Natural killer cell (primary cell): ENCODE data around the gene RRBP1. TPM values are rescaled to one million over a fixed set of nuclear protein-coding genes. Genes with fewer than 3 reads are reported as not detected.
A peak's percentile ranks its signal among the peaks of the same experiment; 100 is the strongest.

Experiments
- ATAC-seq, 3 donors: fragments of 150-1000 bp in 2 of 3; fragments of 200-7000 bp in 1 of 3; cut with Tn5 transposase; 1 replicate in 1 of 3; 2 replicates in 2 of 3; pipeline ENCODE4 v1.10.0; 2021; ENCODE audit warnings: mild to moderate bottlenecking in 2 of 3, moderate library complexity in 2 of 3
- DNase-seq, 2 donors: peaks; one replicate each; pipeline versions ENCODE4 v3.0.0 to v3.0.0-alpha.2; 2013 to 2021; ENCODE audit warnings: mixed read lengths in 1 of 2
- H3K27ac ChIP-seq: one replicate; pipeline ENCODE4 v1.5.1; 2013; ENCODE audit warnings: mild to moderate bottlenecking, low read length
- H3K27me3 ChIP-seq: one replicate; pipeline ENCODE4 v1.6.1; 2013; ENCODE audit warnings: low read length; ENCODE audit not compliant: control insufficient read depth, insufficient read depth
- H3K36me3 ChIP-seq: one replicate; pipeline ENCODE4 v1.6.1; 2013; ENCODE audit warnings: low read length; ENCODE audit not compliant: control insufficient read depth, insufficient read depth
- H3K4me1 ChIP-seq: one replicate; pipeline ENCODE4 v1.6.1; 2013; ENCODE audit warnings: low read length; ENCODE audit not compliant: control insufficient read depth, insufficient read depth
- H3K4me3 ChIP-seq: one replicate; pipeline ENCODE4 v1.5.1; 2013; ENCODE audit warnings: low read length
- H3K9me3 ChIP-seq: one replicate; pipeline ENCODE4 v1.6.1; 2013; ENCODE audit warnings: low read length; ENCODE audit not compliant: control insufficient read depth, insufficient read depth
- H3K27ac Mint-ChIP-seq, 2 donors: one replicate each; pipeline ENCODE4 v1.8.0; 2022; ENCODE audit warnings: mild to moderate bottlenecking in 2 of 2, mixed read lengths in 2 of 2, moderate library complexity in 1 of 2
- H3K27me3 Mint-ChIP-seq, 2 donors: one replicate each; pipeline ENCODE4 v1.8.0; 2022; ENCODE audit warnings: low read depth in 2 of 2, mixed read lengths in 2 of 2
- H3K36me3 Mint-ChIP-seq: one replicate; pipeline ENCODE4 v1.8.0; 2022; ENCODE audit warnings: mixed read lengths
- H3K4me1 Mint-ChIP-seq, 2 donors: one replicate each; pipeline ENCODE4 v1.8.0; 2022; ENCODE audit warnings: mixed read lengths in 2 of 2
- H3K4me3 Mint-ChIP-seq: one replicate; pipeline ENCODE4 v1.8.0; 2022; ENCODE audit warnings: mild to moderate bottlenecking, moderate library complexity, mixed read lengths
- H3K9me3 Mint-ChIP-seq, 2 donors: one replicate each; pipeline ENCODE4 v1.8.0; 2022; ENCODE audit warnings: mixed read lengths in 2 of 2
- CTCF ChIP-seq: fragments of 200-600 bp; IDR thresholded peaks from one replicate; pipeline ENCODE4 v1.8.0; 2022; ENCODE audit warnings: antibody characterized with exemption
- WGBS: methylation state at CpG from one replicate; pipeline ENCODE4 v1.1.7; 2013; ENCODE audit warnings: missing lambda C conversion rate; ENCODE audit not compliant: insufficient coverage; 5-methylcytosine and 5-hydroxymethylcytosine counted together
- intact Hi-C: fragments of 100-400 bp; cut with micrococcal nuclease; formaldehyde crosslinking; loops from one replicate; pipeline ENCODE4 v1.14.2; 2022
- total RNA-seq, 4 donors: library from RNA; stranded (reverse); fragments of 120-200 nt in 1 of 4; gene quantifications; one replicate each; pipeline versions ENCODE4 v1.2.3 to v1.2.4, GENCODE V29; 2013 to 2022

RRBP1 gene
- total RNA-seq, 3 donors from 2014 or later (not counting 1 experiment from before 2014, with no cell fraction given), result 88.3 to 95.4 (median 90.1) TPM

GRCh38 chr20:17648315-17648646 lies 33.8 kb downstream of the RRBP1 start:
- DNase-seq (no peak), ATAC-seq (peak in 2 of 3 donors; percentile 38 to 41)
- Mint-ChIP-seq H3K27ac (peak overlapping the region; percentile 57 to 65), H3K36me3 (no peaks in the 10 kb centered on the region), H3K4me3 (no peak overlapping the region), H3K9me3 (no peaks in the 10 kb centered on the region), H3K27me3 (no peaks in the 10 kb centered on the region), H3K4me1 (peaks cover 25 to 45% of the 10 kb centered on the region in 2 donors)
- Histone ChIP-seq H3K27me3 (no peaks in the 10 kb centered on the region), H3K4me3 (no peak overlapping the region), H3K9me3 (no peaks in the 10 kb centered on the region), H3K36me3 (no peaks in the 10 kb centered on the region), H3K4me1 (peaks cover 26% of the 10 kb centered on the region), H3K27ac (peak overlapping the region; percentile 46)
- intact Hi-C loops, result no loop called here
- TF ChIP-seq CTCF, result no peak
- 19% methylated on average over 8 of the region's 10 CpGs for WGBS

GRCh38 chr20:17647391-17648314 lies 34.4 kb downstream of the RRBP1 start:
- intact Hi-C loops, result no loop called here
- no peak for TF ChIP-seq CTCF
- no peaks in the 10 kb centered on the region for H3K27me3 ChIP-seq
- no peak overlapping the region for H3K4me3 ChIP-seq
- Mint-ChIP-seq H3K9me3 (no peaks in the 10 kb centered on the region), H3K4me3 (no peak overlapping the region), H3K36me3 (no peaks in the 10 kb centered on the region), H3K4me1 (peaks cover 25 to 45% of the 10 kb centered on the region in 2 donors), H3K27ac (peak overlapping the region; percentile 57 to 65), H3K27me3 (no peaks in the 10 kb centered on the region)
- peak overlapping the region; percentile 46 for H3K27ac ChIP-seq
- no peak for ATAC-seq
- DNase-seq, result no peak
- H3K4me1 ChIP-seq, result peaks cover 26% of the 10 kb centered on the region
- 86% methylated on average over 20 of the region's 20 CpGs for WGBS
- no peaks in the 10 kb centered on the region for H3K9me3 ChIP-seq
- H3K36me3 ChIP-seq, result no peaks in the 10 kb centered on the region

GRCh38 chr20:17646961-17647301 lies 35.1 kb downstream of the RRBP1 start:
- no peaks in the 10 kb centered on the region for H3K27me3 Mint-ChIP-seq
- no peak for TF ChIP-seq CTCF
- Histone ChIP-seq H3K36me3 (peaks cover 4% of the 10 kb centered on the region), H3K27ac (no peak overlapping the region), H3K4me1 (peaks cover 26% of the 10 kb centered on the region), H3K27me3 (no peaks in the 10 kb centered on the region), H3K9me3 (no peaks in the 10 kb centered on the region), H3K4me3 (no peak overlapping the region)
- no peak for DNase-seq
- H3K4me1 Mint-ChIP-seq, result peaks cover 25 to 45% of the 10 kb centered on the region in 2 donors
- no peak for ATAC-seq
- intact Hi-C loops, result no loop called here
- H3K27ac Mint-ChIP-seq, result peak overlapping the region in 1 of 2 donors; percentile 23
- 61% methylated on average over 5 of the region's 5 CpGs for WGBS
- H3K4me3 Mint-ChIP-seq, result no peak overlapping the region
- H3K9me3 Mint-ChIP-seq, result no peaks in the 10 kb centered on the region
- no peaks in the 10 kb centered on the region for H3K36me3 Mint-ChIP-seq
